T-helper 1 cell treated with Interleukin-12 subunit alpha and Interleukin-12 subunit beta and Interleukin-4 antibody, amounts not matched to agents 30 μg/mL and 1 μg/mL, for 36 hours (primary cell): Measurements from ENCODE around the gene NECTIN4.
"Not testable (repeated sequence)": the region's sequence is repeated elsewhere in the genome, so short reads cannot be mapped to it uniquely, and the experiment has no call there.

Source experiments
- H3K27ac Mint-ChIP-seq: one replicate; pipeline ENCODE4 v1.8.0; 2021; ENCODE audit warnings: mild to moderate bottlenecking, mixed read lengths
- H3K27me3 Mint-ChIP-seq: one replicate; pipeline ENCODE4 v1.8.0; 2021; ENCODE audit warnings: low read depth, mixed read lengths
- H3K36me3 Mint-ChIP-seq: one replicate; pipeline ENCODE4 v1.8.0; 2021; ENCODE audit warnings: low read depth, mixed read lengths
- H3K4me1 Mint-ChIP-seq: one replicate; pipeline ENCODE4 v1.8.0; 2021; ENCODE audit warnings: low read depth, mixed read lengths
- H3K4me3 Mint-ChIP-seq: one replicate; pipeline ENCODE4 v1.8.0; 2021; ENCODE audit warnings: mild to moderate bottlenecking, moderate library complexity, mixed read lengths
- H3K9me3 Mint-ChIP-seq: one replicate; pipeline ENCODE4 v1.8.0; 2021; ENCODE audit warnings: mixed read lengths

NECTIN4 gene

DNA sequence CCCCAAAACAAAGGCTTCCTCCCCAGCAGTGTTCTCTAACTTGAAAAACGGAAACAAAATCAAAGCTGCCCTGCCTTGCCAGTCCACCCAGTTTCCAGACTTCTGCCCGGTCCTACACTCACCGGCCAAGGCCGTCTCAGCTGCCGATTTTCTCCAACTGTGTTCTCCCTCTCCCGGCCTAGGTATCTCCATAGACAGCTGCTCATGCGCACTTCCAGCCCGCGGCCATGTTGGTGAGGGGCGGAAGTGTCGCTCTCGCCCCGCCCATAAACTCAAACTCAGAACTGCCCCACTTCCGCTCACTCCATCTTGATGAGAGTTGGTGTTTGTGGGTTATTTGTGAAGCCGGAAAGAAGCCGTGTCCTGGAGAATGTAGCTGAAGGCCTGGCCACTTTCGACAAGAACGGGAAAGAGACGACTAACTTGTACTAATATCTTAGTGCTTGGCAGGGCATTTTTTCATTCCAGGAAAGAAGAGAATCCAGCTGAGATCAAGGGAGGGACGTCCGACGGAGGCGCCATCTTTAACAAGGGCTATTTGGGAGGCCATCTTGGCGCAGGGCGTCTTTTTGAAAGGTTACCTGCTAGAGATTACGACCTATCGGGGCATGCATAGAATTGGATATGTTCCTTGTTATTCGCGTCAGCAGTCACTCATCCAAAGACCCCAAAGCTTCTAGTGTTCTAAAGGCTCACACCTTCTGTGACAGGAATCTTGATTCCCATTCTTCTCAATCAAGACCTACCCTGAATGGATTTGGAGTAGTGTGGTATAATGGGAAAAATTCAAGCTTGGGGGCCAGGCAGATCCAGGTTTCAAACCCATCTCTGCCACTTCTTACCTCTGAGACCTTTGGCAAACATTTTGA lies 43.4 kb downstream of the NECTIN4 start, which contains the start of gene USF1:
Gene USF1, minus strand, starts transcription at position 242 of the 869 bp plus-strand sequence. CDS start 2,702 bp downstream, outside the sequence.
- no peaks in the 10 kb centered on the region for H3K9me3 Mint-ChIP-seq
- H3K27ac Mint-ChIP-seq: peak within 1 kb of the TSS; percentile 98
- peaks cover 34% of the 10 kb centered on the region for H3K4me1 Mint-ChIP-seq
- no peaks in the 10 kb centered on the region for H3K27me3 Mint-ChIP-seq
- H3K4me3 Mint-ChIP-seq: peak within 1 kb of the TSS; percentile 84
- peaks cover 61% of the 10 kb centered on the region for H3K36me3 Mint-ChIP-seq

DNA sequence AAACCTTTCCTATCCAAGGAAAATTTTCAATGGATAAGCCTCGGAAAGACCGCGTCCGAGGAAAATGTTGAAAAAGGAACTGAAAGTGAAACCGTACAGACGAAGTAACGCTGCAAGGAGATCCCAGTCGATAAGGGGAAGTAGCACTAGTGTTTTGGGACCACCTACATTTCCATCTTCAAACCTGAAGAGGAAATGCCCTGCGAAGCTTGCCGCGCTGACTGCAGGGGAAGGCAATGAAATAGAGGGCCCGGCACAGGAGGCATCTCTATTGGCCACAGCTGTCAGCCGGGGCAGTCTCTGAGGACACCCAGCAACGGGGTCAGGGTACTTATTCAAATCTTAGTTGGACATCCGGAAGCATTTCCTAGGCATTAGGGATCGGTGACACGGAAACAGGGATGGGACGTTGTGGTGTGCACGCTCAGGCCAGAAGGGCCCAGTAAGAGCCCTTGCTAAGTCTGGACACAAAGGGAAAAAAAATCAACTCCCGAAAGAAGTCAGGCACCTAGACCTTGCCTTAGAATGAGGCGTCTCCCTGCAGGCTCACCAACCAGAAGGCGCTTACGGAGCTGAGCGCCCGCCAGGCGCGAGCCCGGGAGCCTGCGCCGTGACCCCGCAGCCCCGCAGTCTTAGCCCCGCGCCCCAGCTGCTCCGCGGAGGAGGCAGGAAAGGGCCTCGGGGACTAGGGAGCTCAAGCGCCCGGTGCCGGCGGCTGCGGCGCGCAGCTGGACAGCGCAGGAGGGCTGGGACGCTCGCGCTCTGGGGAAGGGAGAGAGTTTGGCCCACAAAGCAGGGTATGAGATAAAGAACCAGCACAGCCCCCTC lies 44.2 kb downstream of the NECTIN4 start:
- Mint-ChIP-seq H3K9me3 (no peaks in the 10 kb centered on the region), H3K27me3 (no peaks in the 10 kb centered on the region), H3K36me3 (peaks cover 64% of the 10 kb centered on the region), H3K4me1 (peaks cover 34% of the 10 kb centered on the region), H3K27ac (peak overlapping the region; percentile 98), H3K4me3 (peak overlapping the region; percentile 84)

DNA sequence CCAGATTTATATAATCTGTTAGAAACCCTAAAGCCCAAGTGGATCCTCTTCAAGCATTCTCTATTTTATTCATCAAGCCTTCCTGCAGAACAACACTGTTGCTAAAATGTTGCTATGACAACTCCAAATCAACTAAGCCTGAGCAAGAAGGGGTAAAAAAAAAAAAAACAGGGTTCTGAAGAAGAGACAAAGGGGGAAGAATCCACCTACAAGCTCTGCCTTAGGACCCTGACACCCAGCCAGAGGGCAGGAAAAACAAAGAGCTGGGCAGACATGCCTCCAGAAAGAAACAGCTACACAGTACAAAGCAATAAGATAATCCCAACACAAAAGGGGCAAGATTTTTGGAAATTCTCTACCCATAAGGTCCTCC lies 44.8 kb downstream of the NECTIN4 start:
- Mint-ChIP-seq H3K36me3 (peaks cover 64% of the 10 kb centered on the region), H3K27ac (peak overlapping the region; percentile 98), H3K9me3 (no peaks in the 10 kb centered on the region), H3K27me3 (no peaks in the 10 kb centered on the region), H3K4me1 (peaks cover 34% of the 10 kb centered on the region), H3K4me3 (peak overlapping the region; percentile 84)

DNA sequence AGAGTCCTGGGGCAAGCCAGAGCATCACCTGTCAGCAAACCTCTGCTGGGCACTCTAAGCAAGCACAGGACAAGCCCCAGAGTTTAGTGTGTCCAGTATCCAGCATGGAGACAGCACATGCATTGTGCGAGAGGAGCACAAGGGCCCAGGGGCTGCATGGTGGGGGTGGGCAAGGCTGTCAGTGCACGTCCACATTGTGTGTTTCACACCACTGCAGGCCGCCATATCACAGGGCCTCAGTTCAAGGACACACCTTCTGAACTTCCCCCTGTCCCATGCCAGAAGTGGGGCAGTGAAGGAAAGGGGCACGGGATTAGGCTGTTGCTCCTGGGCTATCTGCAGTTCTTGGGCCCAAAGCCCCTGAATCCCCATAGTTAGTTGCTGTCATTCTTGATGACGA lies 49.8 kb downstream of the NECTIN4 start:
- H3K27ac Mint-ChIP-seq: peak overlapping the region; percentile 76
- H3K27me3 Mint-ChIP-seq: no peaks in the 10 kb centered on the region
- peak overlapping the region; percentile 79 for H3K4me3 Mint-ChIP-seq
- H3K9me3 Mint-ChIP-seq: no peaks in the 10 kb centered on the region
- peaks cover 27% of the 10 kb centered on the region for H3K4me1 Mint-ChIP-seq
- peaks cover 32% of the 10 kb centered on the region for H3K36me3 Mint-ChIP-seq

DNA sequence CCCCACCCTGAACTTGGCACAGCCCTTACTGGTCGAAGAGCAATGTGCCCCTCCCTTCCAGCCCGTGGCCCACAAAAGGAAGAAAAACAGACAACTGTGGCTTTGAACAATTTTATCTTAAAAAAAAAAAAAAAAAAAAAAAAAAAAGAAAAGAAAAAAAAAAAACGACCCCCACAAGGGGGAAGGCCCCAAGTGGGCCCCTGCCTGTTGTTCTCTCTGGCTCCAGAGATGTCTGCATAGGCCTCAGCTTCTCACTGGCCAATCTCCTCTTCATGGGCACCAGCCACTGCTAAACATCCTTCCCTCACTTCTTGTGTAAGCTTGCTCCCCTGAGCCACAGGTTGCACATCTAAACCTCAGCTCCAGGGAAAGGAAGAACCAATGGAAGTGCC lies 50.2 kb downstream of the NECTIN4 start:
- Mint-ChIP-seq H3K4me3 (peak overlapping the region; percentile 87), H3K27me3 (no peaks in the 10 kb centered on the region), H3K4me1 (peaks cover 23% of the 10 kb centered on the region), H3K27ac (peak overlapping the region; percentile 87), H3K9me3 (no peaks in the 10 kb centered on the region), H3K36me3 (peaks cover 28% of the 10 kb centered on the region)

DNA sequence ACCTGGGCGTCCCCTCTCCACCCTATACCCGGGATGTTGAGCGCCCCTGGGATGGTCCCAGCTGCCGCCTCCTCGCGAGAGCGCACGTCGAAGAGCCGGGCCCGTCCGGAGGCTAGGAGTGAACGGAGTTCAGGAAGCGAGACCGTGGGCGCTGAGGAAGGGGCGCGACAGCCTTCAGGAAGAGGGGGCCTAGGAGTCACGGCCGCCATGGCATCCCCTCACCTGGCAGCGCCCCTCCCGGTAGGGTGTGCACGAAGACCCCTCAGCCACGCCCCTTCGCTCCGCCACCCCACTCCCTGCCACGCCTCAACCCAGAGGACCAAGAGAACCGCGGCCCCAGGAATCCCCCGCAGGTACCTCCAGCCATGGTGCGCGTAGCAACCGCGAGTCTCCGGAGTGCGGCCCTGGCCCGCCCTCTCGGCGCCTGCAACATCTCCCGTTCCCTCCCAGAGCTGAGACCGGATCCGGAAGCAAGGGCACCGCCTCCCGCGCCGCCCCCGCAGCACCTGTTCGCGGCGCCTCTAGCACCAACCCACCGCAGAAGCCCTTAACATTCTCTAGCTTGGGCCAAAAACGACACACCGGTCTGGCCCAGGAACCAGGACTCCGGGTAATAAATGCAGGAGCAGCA lies 50.7 kb downstream of the NECTIN4 start, which contains the start of gene TSTD1:
Gene TSTD1, minus strand, starts transcription at position 442 of the 631 bp plus-strand sequence. Its CDS starts 75 bp downstream, at position 367.
- peaks cover 21% of the 10 kb centered on the region for H3K4me1 Mint-ChIP-seq
- no peaks in the 10 kb centered on the region for H3K27me3 Mint-ChIP-seq
- peak within 1 kb of the TSS; percentile 87 for H3K27ac Mint-ChIP-seq
- peak within 1 kb of the TSS; percentile 87 for H3K4me3 Mint-ChIP-seq
- peaks cover 28% of the 10 kb centered on the region for H3K36me3 Mint-ChIP-seq
- no peaks in the 10 kb centered on the region for H3K9me3 Mint-ChIP-seq

DNA sequence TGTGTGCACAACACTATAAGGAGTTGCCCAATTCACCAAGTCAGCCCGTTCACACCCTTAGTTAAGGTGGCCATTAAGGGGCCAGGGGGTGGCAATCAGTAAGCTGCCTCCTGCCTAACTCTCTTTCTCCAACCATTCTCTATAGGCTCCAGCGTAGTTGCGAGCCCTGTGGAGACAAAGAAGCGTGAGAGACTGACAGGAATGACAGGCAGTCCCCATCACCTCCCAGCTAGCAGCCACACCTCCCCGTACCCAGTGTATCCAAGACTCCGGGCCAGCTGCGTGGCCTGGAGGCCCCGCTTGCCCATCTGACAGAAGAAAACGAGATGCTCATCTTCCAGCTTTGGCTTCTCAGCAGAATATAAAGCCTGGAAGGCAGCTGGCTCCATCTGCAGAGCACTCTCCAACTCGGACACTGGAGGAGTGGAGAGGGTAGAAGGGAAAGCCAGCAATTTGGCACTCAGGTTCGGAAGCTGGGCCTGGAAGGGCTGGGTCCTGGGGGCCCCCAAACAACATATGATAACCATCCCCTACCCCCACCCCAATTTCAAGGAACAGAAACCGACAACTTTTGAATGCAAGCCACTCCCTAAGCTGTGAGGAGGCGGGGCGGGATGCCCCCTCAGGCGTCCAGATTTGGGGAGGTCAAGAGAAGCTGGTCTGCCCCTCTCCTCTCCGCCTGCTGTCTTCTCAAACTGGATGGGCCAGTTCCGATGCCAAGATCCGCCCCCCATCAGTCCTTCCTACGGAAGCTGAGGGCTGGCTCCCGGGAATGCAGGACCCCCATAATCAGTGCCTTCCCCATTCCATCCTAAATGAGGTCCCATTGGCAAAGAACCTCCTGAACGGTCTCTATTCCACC lies 51.5 kb downstream of the NECTIN4 start:
- peak overlapping the region; percentile 31 for H3K27ac Mint-ChIP-seq
- H3K4me3 Mint-ChIP-seq: peak overlapping the region; percentile 87
- peaks cover 28% of the 10 kb centered on the region for H3K36me3 Mint-ChIP-seq
- H3K4me1 Mint-ChIP-seq: peaks cover 21% of the 10 kb centered on the region
- H3K9me3 Mint-ChIP-seq: no peaks in the 10 kb centered on the region
- H3K27me3 Mint-ChIP-seq: no peaks in the 10 kb centered on the region

DNA sequence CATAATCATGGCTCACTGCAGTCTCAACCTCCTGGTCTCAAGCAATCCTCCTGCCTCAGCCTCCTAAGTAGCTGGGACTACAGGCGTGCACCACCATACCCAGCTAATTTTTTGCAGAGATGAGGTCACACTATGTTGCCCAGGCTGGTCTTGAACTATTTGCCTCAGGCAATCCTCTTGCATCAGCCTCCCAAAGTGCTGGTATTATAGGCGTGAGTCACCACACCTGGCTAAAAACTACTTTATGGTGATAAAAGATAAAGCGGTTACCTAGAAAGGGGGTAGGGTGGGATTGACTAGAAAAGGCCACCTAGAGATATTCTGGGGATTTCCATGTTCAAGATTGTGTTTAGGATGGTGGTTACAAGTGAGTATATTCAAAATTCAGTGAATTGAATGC lies 55.6 kb downstream of the NECTIN4 start:
- Mint-ChIP-seq H3K36me3 (peaks cover 3% of the 10 kb centered on the region), H3K27ac (no peak overlapping the region), H3K4me1 (peaks cover 14% of the 10 kb centered on the region), H3K27me3 (no peaks in the 10 kb centered on the region), H3K9me3 (no peaks in the 10 kb centered on the region), H3K4me3 (no peak overlapping the region)

DNA sequence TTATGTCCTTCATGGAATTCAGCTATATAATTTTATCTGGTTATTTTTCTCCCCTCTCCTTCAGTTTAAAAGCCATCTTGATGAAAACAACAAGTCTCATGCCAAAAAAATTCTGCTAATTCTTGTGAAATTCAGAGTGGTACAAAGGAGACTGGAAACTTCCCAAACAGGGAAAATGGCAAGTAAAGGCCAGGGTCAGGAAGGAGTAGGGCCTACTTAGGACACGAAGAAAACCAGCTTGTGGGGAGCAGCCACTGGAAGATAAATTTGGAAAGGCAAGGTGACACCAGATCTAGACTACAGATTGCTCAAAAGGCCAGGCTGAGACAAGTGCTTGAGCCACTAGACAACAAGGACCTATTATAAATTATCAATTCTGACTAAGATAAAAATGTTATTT lies 56.9 kb downstream of the NECTIN4 start:
- Mint-ChIP-seq H3K4me3 (no peak overlapping the region), H3K9me3 (no peaks in the 10 kb centered on the region), H3K36me3 (peaks cover 3% of the 10 kb centered on the region), H3K4me1 (peaks cover 8% of the 10 kb centered on the region), H3K27me3 (no peaks in the 10 kb centered on the region), H3K27ac (no peak overlapping the region)

DNA sequence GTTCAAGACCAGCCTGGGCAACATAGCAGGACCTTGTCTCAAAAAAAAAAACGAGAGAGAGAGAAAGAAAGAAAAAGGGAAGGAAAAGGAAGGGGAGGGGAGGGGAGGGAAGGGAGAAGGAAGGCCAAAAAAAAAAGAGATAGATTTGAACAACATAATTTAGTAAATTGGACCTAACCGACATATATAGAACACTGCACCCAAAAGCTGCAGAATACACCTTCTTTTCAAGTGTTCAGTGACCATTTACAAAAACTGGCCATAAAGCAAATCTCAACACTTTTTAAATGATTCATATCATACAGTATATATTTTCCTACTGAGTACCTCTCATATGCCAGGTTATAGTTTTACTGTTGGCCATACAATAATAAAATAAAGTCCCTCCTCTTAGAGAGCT lies 57.5 kb downstream of the NECTIN4 start:
- H3K36me3 Mint-ChIP-seq: peaks cover 5% of the 10 kb centered on the region
- H3K27ac Mint-ChIP-seq: no peak overlapping the region
- peaks cover 7% of the 10 kb centered on the region for H3K4me1 Mint-ChIP-seq
- no peaks in the 10 kb centered on the region for H3K27me3 Mint-ChIP-seq
- H3K4me3 Mint-ChIP-seq: no peak overlapping the region
- peaks cover 4% of the 10 kb centered on the region for H3K9me3 Mint-ChIP-seq

DNA sequence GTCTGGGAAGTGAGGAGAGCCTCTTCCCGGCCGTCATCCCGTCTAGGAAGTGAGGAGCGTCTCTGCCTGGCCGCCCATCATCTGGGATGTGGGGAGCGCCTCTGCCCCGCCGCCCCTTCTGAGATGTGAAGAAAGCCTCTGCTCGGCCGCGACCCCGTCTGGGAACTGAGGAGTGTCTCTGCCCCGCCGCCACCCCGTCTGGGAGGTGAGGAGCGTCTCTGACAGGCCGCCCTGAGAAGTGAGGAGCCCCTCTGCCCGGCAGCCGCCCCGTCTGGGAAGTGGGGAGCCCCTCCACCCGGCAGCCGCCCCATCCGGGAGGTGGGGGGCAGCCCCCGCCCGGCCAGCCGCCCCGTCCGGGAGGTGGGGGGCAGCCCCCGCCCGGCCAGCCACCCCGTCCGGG lies 59.9 kb downstream of the NECTIN4 start:
- H3K27me3 Mint-ChIP-seq, H3K9me3 Mint-ChIP-seq, H3K27ac Mint-ChIP-seq, H3K36me3 Mint-ChIP-seq, H3K4me3 Mint-ChIP-seq, H3K4me1 Mint-ChIP-seq: not testable (repeated sequence)

DNA sequence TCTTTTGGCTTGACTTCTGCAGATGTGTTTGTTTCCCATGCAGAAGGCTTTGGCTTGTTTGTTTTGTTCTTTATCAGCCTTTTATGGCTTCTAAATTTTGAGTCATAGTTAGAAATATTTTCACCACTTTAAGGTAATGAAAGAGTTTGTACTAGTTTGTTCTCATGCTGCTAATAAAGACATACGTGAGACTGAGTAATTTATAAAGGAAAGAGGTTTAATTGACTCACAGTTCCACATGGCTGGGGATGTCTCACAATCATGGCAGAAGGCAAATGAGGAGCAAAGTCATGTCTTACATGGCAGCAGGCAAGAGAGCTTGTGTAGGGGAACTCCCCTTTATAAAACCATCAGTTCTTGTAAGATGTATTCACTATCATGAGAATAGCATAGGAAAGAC lies 62.4 kb downstream of the NECTIN4 start:
- not testable (repeated sequence) for H3K4me1 Mint-ChIP-seq, H3K9me3 Mint-ChIP-seq, H3K27ac Mint-ChIP-seq, H3K36me3 Mint-ChIP-seq, H3K4me3 Mint-ChIP-seq, H3K27me3 Mint-ChIP-seq

DNA sequence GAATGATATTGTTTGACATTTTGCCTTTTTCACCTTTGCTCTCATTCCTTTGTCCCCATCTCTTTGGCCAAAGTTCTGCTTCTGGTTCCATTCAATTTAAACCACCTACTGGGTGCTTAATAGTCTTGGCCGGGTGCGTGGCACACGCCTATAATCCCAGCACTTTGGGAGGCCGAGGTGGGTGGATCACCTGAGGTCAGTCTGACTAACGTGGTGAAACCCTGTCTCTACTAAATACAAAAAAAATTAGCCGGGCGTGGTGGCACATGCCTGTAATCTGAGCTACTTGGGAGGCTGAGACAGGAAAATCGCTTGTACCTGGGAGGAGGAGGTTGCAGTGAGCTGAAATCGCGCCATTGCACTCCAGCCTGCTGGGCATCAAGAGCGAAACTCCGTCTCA lies 66.9 kb downstream of the NECTIN4 start:
- H3K4me3 Mint-ChIP-seq: peak overlapping the region; percentile 11
- peaks cover 22% of the 10 kb centered on the region for H3K4me1 Mint-ChIP-seq
- peak overlapping the region; percentile 7 for H3K27ac Mint-ChIP-seq
- H3K27me3 Mint-ChIP-seq, H3K36me3 Mint-ChIP-seq, H3K9me3 Mint-ChIP-seq: not testable (repeated sequence)

DNA sequence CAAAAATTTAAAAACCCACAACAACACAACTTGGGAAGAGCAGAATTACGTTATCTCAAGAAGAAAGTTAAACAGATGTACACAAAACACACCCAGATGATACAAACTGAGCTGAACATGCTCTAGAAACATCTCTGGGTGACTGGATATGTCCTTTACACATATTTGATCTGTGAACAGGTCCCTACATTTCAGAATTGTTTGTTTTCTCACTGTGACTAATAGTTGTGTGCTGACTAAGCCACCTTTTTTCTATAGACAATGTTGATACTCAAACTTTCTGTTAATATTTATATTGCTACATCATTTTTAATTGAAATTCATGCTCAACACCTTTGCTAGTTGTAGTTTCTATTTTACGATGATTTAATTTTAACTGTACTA lies 67.4 kb downstream of the NECTIN4 start:
- Mint-ChIP-seq H3K9me3 (peaks cover 2% of the 10 kb centered on the region), H3K27ac (no peak overlapping the region), H3K4me3 (peak overlapping the region; percentile 93), H3K4me1 (peaks cover 22% of the 10 kb centered on the region), H3K27me3 (no peaks in the 10 kb centered on the region), H3K36me3 (peaks cover 2% of the 10 kb centered on the region)
